Measurements from ENCODE around the gene TMCC1.

GRCh38 chr3:129622933-129623332, 270.6 kb downstream of the TMCC1 start:
- TF ChIP-seq REST (IDR thresholded peaks at IDR 0.05; ENCODE audit: insufficient replicate concordance, low read depth) = no peak
- no peak for TF ChIP-seq CTCF (IDR thresholded peaks at IDR 0.05; ENCODE audit: insufficient read depth, low read length)
- TF ChIP-seq GABPA (IDR thresholded peaks at IDR 0.05; ENCODE audit: low read depth) = no peak
